Activated gamma-delta T cell treated with Interleukin-2 at 50 U/mL for 16 hours (primary cell): ENCODE data around the gene MRNIP.
"Not testable (repeated sequence)": the region's sequence is repeated elsewhere in the genome, so short reads cannot be mapped to it uniquely, and the experiment has no call there.

Source experiments
- DNase-seq: peaks from one replicate; pipeline ENCODE4 v3.0.0-alpha.2; 2020

MRNIP gene

DNA sequence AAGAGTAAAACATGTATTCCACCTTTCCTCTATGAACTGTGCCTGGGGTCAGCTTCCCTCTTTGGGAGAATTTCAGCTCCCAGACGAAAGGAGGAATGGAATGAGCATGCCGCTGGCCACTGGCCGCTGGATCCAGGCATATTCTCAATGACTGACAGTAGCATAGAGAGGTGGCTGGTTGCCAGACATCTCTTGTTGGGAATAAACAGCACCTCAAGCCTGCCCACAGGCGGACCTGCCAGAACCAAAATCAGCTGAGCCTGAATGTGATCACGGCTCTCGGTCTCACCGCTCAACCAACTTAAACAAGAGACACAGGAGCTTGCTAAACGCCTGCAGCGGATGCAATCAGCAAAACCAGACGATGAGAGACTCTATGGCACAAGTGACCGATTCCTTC lies 28.5 kb upstream of the MRNIP start:
- DNase-seq, result no peak

DNA sequence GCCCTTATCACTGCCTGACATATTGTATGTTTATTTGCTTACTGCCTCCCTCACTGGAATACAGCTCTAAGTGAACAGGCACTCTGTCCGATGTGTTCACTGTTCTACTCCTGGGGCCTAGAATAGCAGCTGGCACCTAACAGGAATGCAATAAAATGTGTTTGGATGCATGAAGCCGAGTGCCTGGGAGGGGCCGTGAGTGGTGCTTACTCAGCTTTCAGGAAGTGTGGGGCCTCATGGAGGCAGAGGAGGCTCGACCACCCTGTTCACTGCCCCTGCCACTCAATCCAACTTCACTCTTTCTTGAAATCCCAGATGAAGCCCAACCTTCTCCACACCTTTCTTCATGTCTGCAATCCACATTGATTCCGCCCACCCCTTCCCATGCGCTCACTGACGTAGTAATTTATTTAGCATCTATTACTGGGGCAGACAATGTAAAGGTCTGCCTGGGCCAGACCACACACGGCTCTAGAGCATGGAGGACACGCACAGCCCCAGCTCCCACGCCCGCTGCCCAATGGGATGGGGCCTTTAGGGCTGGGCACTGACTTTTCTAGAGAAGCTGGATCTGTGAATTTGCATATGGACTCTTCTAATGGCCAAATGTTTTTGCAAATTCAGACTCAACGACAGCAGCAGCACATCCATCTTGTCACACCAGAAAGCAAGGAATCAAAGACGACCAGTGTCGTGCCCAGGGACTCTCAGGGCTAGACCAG lies 27.7 kb upstream of the MRNIP start:
- no peak for DNase-seq

GRCh38 chr5:179885491-179886090 lies 27.0 kb upstream of the MRNIP start:
- no peak for DNase-seq

DNA sequence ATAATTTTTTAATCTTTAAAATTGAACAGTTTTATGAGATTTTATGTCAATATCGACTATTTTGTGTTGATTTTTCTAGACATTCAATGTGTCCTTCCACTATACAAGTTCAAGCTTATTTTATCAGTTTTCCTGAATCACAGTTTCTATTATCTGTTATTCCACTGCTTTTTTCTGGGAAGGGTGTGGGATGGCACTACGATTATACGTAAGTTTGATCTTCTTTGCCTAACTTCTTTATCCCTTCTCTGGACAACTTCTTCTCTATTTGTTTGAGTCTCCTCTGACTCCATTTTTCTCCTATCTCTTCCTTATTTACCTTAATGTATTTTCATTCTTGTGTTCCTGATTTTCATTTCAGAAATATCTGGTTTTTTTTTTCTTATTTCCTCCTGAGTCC lies 24.5 kb upstream of the MRNIP start:
- no peak for DNase-seq

DNA sequence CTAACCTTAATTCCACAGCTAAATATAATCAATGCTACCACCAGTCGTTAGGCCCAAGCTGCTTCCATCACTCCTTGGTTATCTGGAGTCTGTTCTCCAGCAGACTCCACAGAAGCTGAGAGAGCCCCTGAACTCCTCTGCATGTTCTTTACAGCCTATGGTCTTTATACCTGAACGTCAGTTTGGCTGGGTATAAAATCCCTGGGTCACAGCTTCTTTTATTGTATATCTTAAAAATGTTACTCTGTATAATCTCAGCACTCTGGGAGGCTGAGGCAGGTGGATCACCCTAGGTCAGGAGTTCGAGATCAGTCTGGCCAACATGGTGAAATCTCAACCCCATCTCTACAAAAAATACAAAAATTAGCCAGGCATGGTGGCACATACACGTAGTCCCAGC lies 23.7 kb upstream of the MRNIP start:
- DNase-seq, result no peak

DNA sequence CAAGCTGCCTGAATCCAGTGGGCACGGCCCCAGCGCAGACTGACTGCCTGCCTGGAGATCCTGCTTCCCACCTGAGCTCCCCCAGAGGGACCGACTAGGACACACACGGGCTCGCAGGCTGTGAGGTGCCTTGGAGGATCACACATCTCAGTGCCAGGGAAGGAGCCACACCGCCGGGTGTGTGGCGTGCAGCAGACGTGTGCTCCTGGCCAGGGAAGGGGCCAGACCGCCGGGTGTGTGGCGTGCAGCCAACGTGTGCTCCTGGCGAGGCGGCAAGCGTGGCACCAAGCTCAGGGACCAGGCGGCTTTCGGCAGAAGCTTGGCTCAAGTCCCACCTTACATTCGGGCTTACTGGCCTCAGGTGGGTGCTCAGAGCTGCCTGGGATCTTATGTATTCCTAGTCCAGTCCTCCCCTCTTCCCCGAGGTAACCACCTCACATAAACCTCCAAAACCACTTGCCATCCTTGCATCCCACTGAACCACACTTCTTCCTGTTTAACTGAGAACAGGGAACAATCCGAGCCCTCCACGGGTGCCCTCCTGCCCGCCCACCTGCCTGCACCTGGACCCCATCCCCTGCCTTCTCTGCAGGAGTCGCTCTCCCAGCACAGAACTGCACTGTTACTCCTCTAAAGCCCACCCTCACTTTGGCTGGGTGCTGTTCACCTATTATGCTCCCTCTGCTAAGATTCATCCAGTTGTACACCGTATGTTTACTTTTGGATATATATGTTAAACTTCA lies 22.4 kb upstream of the MRNIP start:
- DNase-seq, result no peak

DNA sequence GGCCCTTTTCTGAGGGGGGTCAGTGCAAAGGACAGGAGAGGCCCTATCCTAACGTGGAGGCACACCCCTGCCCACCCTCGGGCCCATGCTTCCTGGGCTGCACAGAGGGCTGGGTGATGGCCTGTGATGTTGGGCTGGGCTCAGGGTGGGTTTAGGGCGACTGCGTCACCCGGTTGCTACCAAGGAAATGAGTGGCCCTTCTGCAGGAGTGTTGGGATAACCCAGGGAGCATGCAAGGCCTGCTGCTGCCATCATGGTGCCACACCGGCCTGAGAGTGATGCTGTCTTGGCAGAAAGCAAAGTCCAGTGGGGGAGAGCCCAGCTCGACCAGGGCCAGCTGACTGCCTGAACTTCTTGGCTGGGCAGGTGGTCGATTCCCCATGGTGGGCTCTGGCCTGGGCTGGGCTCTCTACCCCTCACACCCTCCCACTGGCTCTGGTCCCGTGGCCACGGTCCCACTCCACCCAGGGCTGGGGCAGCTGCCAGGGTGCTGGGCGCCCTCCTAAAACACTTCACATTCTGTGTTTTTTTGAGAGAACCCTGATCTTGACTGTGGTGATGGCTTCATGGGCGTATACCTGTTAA lies 21.5 kb upstream of the MRNIP start:
- DNase-seq, result no peak

DNA sequence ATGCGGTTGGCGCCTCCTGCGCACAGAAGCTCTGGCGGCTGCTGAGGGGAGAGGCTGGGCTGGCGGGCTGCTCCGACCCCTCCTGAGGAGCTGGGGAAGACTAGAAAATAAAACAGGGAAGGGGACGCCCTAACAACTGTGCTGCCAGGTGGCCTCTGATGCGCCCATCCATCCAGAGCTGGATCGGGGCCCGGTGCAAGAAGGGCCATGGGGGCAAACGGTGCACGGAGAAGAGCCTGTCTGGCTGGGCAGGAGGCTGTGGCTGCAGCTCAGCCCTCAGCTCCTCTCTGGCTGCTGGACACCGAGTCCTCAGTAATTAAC lies 21.0 kb upstream of the MRNIP start:
- DNase-seq, result no peak

GRCh38 chr5:179879003-179879689 lies 20.5 kb upstream of the MRNIP start:
- no peak for DNase-seq

- no peak for DNase-seq
These were observed 19.8 kb upstream of the MRNIP start for GRCh38 chr5:179878222-179879002.

- no peak for DNase-seq
These were observed 18.0 kb upstream of the MRNIP start for GRCh38 chr5:179876610-179876952.

GRCh38 chr5:179875741-179876609 lies 17.4 kb upstream of the MRNIP start:
- no peak for DNase-seq

- no peak for DNase-seq
These were observed 16.1 kb upstream of the MRNIP start for GRCh38 chr5:179874536-179875292.

GRCh38 chr5:179874136-179874535 lies 15.5 kb upstream of the MRNIP start:
- no peak for DNase-seq

- DNase-seq, result no peak
These were observed 15.0 kb upstream of the MRNIP start for GRCh38 chr5:179873588-179874110.

GRCh38 chr5:179872828-179873575 lies 14.4 kb upstream of the MRNIP start:
- no peak for DNase-seq

- DNase-seq, result no peak
These were observed 13.6 kb upstream of the MRNIP start for GRCh38 chr5:179872055-179872827.

DNA sequence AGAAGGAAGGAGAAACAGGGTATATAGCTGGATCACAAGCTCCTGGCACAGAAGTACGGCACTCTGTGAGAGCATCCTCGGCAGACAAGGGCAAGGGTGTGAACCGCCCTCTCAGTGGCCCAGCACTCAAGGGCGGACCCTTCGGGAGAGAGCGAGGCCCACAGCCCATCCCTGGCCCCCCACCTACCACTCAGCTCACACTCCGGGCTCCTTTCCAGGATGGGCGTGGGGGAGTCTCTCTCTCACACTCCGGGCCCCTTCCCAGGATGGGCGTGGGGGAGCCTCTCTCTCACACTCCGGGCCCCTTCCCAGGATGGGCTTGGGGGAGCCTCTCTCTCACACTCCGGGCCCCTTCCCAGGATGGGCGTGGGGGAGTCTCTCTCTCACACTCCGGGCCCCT lies 12.9 kb upstream of the MRNIP start:
- DNase-seq, result not testable (repeated sequence)

- no peak for DNase-seq
These were observed 12.3 kb upstream of the MRNIP start for GRCh38 chr5:179870952-179871351.
